Type B pancreatic cell (in vitro differentiated cells): Measurements from ENCODE around the gene RAP1GAP2. TPM values are rescaled to one million over a fixed set of nuclear protein-coding genes. Genes with fewer than 3 reads are reported as not detected.

Source experiments
- DNase-seq: peaks from one replicate; pipeline ENCODE4 v3.0.0; 2021; ENCODE audit warnings: mixed read lengths; ENCODE audit not compliant: unreplicated experiment; ENCODE audit errors: extremely low spot score
- H3K27ac Mint-ChIP-seq: 2 replicates; pipeline ENCODE4 v1.8.0; 2021; ENCODE audit warnings: mild to moderate bottlenecking, mixed read lengths
- H3K27me3 Mint-ChIP-seq: 2 replicates; pipeline ENCODE4 v1.8.0; 2021; ENCODE audit warnings: mixed read lengths
- H3K36me3 Mint-ChIP-seq: 2 replicates; pipeline ENCODE4 v1.8.0; 2021; ENCODE audit warnings: mixed read lengths
- H3K4me1 Mint-ChIP-seq: one replicate; pipeline ENCODE4 v1.8.0; 2021; ENCODE audit warnings: mixed read lengths; ENCODE audit not compliant: unreplicated experiment
- H3K4me3 Mint-ChIP-seq: 2 replicates; pipeline ENCODE4 v1.8.0; 2021; ENCODE audit warnings: mild to moderate bottlenecking, mixed read lengths
- H3K9me3 Mint-ChIP-seq: 2 replicates; pipeline ENCODE4 v1.8.0; 2021; ENCODE audit warnings: mixed read lengths
- total RNA-seq: library from RNA; stranded (reverse); gene quantifications from 2 replicates; pipeline ENCODE4 v1.2.1, GENCODE V29; 2021; ENCODE audit warnings: low replicate concordance
- TF ChIP-seq, protein P1 (sequence below): fragments of 200-600 bp; sonication (generic); conservative IDR thresholded peaks from 2 replicates; pipeline ENCODE4 v1.5.0; 2021; ENCODE audit warnings: antibody characterized with exemption, mild to moderate bottlenecking

The RAP1GAP2 gene
- total RNA-seq, 1 donor from 2014 or later = 49.7 TPM

DNA sequence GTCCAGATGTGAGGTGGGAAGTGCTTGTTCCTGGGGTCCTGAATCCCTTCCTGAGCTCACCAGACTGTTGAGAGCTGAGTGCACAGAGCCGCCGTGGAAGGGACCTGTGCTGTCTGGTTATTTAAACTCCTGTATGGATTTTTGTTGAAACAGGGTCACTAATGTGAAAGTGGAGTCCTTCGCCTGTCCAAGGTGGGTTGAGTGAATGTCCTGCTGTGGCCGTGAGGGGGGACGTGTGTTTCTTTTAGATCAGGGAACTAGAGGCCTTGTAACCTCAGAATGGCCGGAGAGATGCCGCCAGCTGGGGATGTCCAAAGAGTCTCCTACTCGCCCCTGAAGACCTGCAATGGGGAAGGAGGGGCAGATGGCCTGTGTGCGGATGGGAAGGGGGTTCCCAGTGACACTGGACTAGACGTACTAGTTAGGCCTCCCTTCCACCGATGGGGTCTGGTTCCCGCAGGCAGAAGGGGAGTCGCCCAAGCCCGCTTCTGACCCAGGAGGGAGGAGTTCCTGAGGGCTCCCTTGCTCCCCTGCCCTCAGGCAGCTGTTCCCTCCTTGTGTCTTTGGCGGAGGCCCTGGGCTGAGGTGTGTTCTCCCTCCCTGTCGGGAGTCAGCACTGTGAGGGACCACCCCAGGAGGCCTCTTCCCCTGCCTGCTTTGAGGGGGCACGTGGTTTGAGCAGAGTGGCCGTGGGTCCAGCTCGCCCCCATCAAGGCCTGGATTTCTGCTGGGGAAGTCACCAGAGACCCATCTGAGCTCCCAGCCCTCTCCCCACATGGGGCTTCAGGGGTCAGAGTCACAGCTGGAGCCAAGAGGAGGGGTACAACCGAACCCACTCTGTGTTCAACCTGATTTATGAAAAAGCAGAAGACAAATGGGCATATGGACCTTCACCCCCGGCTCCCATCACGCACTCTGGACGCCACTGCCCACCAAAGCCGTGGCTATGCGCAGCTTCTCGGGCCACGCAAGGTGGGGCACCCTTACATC, 236.3 kb downstream of the RAP1GAP2 start:
- peaks cover 5% of the 10 kb centered on the region for H3K36me3 Mint-ChIP-seq

DNA sequence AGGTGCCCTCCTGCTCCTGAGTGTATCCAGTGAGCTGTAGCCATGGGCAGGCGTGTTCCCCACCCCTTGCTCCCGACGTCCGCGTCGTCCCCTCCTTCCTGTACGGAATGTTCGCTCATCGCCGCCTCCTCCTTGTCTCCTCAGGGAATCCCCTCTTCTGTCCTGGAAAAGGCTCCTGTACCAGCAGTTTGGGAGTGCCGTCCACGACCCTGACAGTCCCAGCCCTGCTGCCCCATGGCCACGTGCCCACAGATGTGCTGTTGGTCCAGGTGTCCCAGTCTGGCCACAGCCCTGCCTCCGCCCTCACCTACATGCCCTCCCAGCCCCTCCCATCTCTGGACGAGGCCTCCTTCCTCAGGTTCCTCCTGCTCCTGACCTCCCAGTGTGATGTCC, 237.0 kb downstream of the RAP1GAP2 start:
- Mint-ChIP-seq H3K36me3 (peaks cover under 1% of the 10 kb centered on the region), H3K4me3 (no peak overlapping the region), H3K27me3 (no peaks in the 10 kb centered on the region), H3K9me3 (no peaks in the 10 kb centered on the region), H3K4me1 (no peaks in the 10 kb centered on the region), H3K27ac (no peak overlapping the region)
- no peak for DNase-seq
- TF ChIP-seq, protein P1, sequence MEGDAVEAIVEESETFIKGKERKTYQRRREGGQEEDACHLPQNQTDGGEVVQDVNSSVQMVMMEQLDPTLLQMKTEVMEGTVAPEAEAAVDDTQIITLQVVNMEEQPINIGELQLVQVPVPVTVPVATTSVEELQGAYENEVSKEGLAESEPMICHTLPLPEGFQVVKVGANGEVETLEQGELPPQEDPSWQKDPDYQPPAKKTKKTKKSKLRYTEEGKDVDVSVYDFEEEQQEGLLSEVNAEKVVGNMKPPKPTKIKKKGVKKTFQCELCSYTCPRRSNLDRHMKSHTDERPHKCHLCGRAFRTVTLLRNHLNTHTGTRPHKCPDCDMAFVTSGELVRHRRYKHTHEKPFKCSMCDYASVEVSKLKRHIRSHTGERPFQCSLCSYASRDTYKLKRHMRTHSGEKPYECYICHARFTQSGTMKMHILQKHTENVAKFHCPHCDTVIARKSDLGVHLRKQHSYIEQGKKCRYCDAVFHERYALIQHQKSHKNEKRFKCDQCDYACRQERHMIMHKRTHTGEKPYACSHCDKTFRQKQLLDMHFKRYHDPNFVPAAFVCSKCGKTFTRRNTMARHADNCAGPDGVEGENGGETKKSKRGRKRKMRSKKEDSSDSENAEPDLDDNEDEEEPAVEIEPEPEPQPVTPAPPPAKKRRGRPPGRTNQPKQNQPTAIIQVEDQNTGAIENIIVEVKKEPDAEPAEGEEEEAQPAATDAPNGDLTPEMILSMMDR = no peak

More for the DNA sequence above, 236.3 kb downstream of the RAP1GAP2 start:
- no peaks in the 10 kb centered on the region for H3K9me3 Mint-ChIP-seq
- H3K4me1 Mint-ChIP-seq = no peaks in the 10 kb centered on the region
- no peak overlapping the region for H3K27ac Mint-ChIP-seq
- TF ChIP-seq, protein P1 = no peak
- no peak overlapping the region for H3K4me3 Mint-ChIP-seq
- DNase-seq = no peak
- H3K27me3 Mint-ChIP-seq = no peaks in the 10 kb centered on the region

DNA sequence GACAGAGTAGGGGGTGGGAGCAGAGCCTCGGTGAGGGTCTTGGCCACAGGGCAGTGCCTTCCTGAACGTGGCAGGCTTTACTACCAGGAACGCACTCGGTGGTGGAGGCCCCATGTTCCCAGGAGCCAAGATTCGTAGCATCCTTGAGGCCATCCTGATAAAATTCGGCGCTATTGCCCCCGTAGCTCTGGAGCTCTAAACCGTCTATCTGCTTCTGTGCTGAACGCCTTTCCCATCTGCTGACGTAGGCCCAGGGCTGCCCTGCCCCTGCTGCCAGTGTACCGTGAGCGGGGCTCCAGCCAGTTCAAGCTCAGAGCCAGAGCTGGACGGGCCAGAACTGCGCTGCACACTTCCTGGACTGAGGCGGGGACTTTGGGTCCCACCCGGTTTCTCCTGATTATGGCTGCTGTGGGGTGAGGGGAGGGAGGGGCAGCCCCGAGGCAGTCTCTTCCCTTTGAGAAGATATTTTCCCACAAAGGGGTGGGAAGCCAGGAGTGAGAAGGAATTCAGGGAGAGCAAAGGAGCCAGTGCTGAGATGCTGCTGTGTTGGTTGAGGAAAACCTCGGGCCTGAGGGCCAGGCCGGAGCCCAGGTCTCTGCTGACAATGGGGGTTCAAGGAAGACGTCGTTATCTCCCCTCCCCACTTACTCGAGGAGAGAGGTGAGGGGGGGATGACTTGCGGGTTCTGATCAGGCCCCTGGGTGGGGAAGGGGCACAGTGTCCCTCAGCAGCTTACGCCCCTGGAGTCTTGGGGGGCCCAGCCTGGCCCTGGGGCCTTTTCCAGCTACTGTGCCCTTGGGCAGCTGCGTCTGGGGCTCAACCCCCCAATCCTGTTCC, 237.7 kb downstream of the RAP1GAP2 start:
- H3K36me3 Mint-ChIP-seq = no peaks in the 10 kb centered on the region
- TF ChIP-seq, protein P1 = no peak
- no peak overlapping the region for H3K27ac Mint-ChIP-seq
- H3K4me1 Mint-ChIP-seq = no peaks in the 10 kb centered on the region
- no peak for DNase-seq
- H3K4me3 Mint-ChIP-seq = no peak overlapping the region
- no peaks in the 10 kb centered on the region for H3K27me3 Mint-ChIP-seq
- no peaks in the 10 kb centered on the region for H3K9me3 Mint-ChIP-seq

DNA sequence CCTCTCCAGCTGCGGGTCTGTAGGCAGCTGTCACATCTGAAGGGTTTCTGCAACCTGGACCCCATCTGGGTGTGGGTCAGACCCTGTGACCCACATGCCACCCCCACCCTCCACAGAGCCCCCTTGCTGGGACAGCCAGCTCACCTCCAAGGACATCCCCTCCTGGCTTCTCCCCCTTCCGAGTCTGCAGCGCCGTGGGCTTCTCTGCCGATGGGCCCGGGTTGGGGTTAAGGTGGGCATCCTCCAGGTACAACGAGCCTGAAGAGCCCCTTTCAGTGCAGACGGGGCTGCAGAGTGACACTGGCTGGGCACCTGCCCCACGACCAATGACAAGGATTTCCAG, 238.3 kb downstream of the RAP1GAP2 start:
- no peaks in the 10 kb centered on the region for H3K27me3 Mint-ChIP-seq
- no peak overlapping the region for H3K4me3 Mint-ChIP-seq
- H3K36me3 Mint-ChIP-seq = no peaks in the 10 kb centered on the region
- no peaks in the 10 kb centered on the region for H3K9me3 Mint-ChIP-seq
- no peak overlapping the region for H3K27ac Mint-ChIP-seq
- DNase-seq = no peak
- no peaks in the 10 kb centered on the region for H3K4me1 Mint-ChIP-seq
- TF ChIP-seq, protein P1 = no peak

DNA sequence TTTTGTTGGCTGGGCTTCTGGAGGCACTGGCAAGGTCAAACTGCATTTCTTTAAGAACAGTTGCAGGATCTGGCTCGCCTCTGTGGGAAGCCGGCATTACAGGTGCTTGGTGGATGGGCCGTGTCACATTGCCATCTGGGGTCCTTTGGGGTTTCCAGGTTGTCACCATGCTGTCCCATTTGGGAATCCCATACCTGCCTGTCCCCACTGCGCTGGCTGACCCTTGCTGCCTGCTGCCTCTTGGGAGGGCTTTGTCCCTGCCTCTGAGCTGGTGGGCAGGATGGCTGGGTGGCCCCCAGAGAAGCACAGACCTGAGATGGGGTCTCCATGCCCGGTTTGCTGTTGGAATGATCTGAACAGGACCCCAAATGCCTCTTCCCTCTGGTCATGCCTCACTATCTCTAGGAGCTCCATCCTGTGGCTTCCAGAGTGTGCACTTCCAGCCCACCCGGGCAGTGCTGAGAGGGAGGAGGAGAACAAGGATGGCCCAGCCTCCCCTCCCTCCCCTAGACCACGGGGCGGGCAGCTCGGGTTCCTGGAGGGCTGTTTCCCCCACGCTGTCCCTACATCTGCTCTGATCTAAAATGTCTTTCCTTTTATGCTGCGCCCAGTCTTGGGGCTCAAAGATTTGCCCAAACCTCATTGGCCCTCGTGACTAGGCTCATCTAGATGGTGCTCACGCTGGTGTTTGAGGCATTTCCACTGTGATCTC, 239.2 kb downstream of the RAP1GAP2 start:
- no peak overlapping the region for H3K4me3 Mint-ChIP-seq
- H3K27ac Mint-ChIP-seq = no peak overlapping the region
- no peaks in the 10 kb centered on the region for H3K9me3 Mint-ChIP-seq
- no peaks in the 10 kb centered on the region for H3K36me3 Mint-ChIP-seq
- H3K27me3 Mint-ChIP-seq = no peaks in the 10 kb centered on the region
- peak; percentile 60 for DNase-seq
- no peaks in the 10 kb centered on the region for H3K4me1 Mint-ChIP-seq
- TF ChIP-seq, protein P1 = no peak
